Inflammatory macrophage treated with lipopolysaccharide for 4 hours (primary cell): Measurements from ENCODE around the gene CATSPER4.

Experiments used
- DNase-seq: peaks from one replicate; pipeline ENCODE4 v3.0.0-alpha.2; 2020

Gene CATSPER4

GRCh38 chr1:26190373-26190987 lies at the start of gene CATSPER4:
Gene CATSPER4 (plus strand): TSS chr1:26190602. CDS start chr1:26190628, 26 bp downstream.
- no peak for DNase-seq

- no peak for DNase-seq
Measured at GRCh38 chr1:26142159-26142558, 48.2 kb upstream of the CATSPER4 start.

- DNase-seq = peak; percentile 81
Measured at GRCh38 chr1:26145041-26145959, 45.1 kb upstream of the CATSPER4 start.

- DNase-seq = no peak
Measured at GRCh38 chr1:26145960-26146294, 44.5 kb upstream of the CATSPER4 start.

- no peak for DNase-seq
Measured at GRCh38 chr1:26148887-26149286, 41.5 kb upstream of the CATSPER4 start.

- DNase-seq = peak; percentile 70
Measured at GRCh38 chr1:26153966-26154532, 36.4 kb upstream of the CATSPER4 start.

GRCh38 chr1:26154750-26155149 lies 35.7 kb upstream of the CATSPER4 start:
- no peak for DNase-seq

GRCh38 chr1:26155370-26156284 lies 34.8 kb upstream of the CATSPER4 start:
- DNase-seq = no peak

GRCh38 chr1:26156285-26157038 lies 33.9 kb upstream of the CATSPER4 start:
- no peak for DNase-seq

- no peak for DNase-seq
Measured at GRCh38 chr1:26158271-26158907, 32.0 kb upstream of the CATSPER4 start.

GRCh38 chr1:26158908-26159742 lies 31.3 kb upstream of the CATSPER4 start, which contains the start of gene FAM110D:
Gene FAM110D (plus strand): TSS chr1:26159079. CDS start chr1:26161292, 2,213 bp downstream.
- DNase-seq = no peak

GRCh38 chr1:26159743-26160039 lies 30.7 kb upstream of the CATSPER4 start:
- no peak for DNase-seq

- DNase-seq = no peak
Measured at GRCh38 chr1:26160527-26161414, 29.6 kb upstream of the CATSPER4 start.

GRCh38 chr1:26161415-26162219 lies 28.8 kb upstream of the CATSPER4 start:
- DNase-seq = peak; percentile 45

GRCh38 chr1:26162220-26162709 lies 28.1 kb upstream of the CATSPER4 start:
- DNase-seq = no peak

- no peak for DNase-seq
Measured at GRCh38 chr1:26163684-26164035, 26.7 kb upstream of the CATSPER4 start.

GRCh38 chr1:26164036-26164860 lies 26.2 kb upstream of the CATSPER4 start:
- peak; percentile 30 for DNase-seq
